AG10803 (cell line): ENCODE measurements around the gene IL17RE.
A peak's percentile ranks its signal among the peaks of the same experiment; 100 is the strongest.
"Not testable (repeated sequence)": the region's sequence is repeated elsewhere in the genome, so short reads cannot be mapped to it uniquely, and the experiment has no call there.

Source experiments
- DNase-seq: peaks from one replicate; pipeline ENCODE4 v3.0.0; 2010; ENCODE audit warnings: low read depth
- H3K4me3 ChIP-seq: 2 replicates; pipeline ENCODE4 v1.5.1; 2011; ENCODE audit warnings: mild to moderate bottlenecking, low read length, control low read depth
- CTCF ChIP-seq: conservative IDR thresholded peaks from 2 replicates; pipeline ENCODE4 v1.5.1; 2011; ENCODE audit warnings: mild to moderate bottlenecking, low read length, control low read depth, inconsistent platforms

Gene IL17RE

GRCh38 chr3:9863058-9863772 is 39.4 kb upstream of the IL17RE start:
- TF ChIP-seq CTCF = no peak
- H3K4me3 ChIP-seq = peak overlapping the region; percentile 38
- no peak for DNase-seq

- peak; percentile 87 for DNase-seq
- no peak for TF ChIP-seq CTCF
- H3K4me3 ChIP-seq = no peak overlapping the region
Measured at GRCh38 chr3:9864200-9864927, 38.3 kb upstream of the IL17RE start.

GRCh38 chr3:9865125-9865637 is 37.5 kb upstream of the IL17RE start:
- DNase-seq, H3K4me3 ChIP-seq: not testable (repeated sequence)

GRCh38 chr3:9866639-9867038 is 36.0 kb upstream of the IL17RE start:
- peak; percentile 25 for DNase-seq
- TF ChIP-seq CTCF = no peak

GRCh38 chr3:9867106-9867505 is 35.5 kb upstream of the IL17RE start:
- no peak overlapping the region for H3K4me3 ChIP-seq
- no peak for DNase-seq
- TF ChIP-seq CTCF = no peak

More at GRCh38 chr3:9866639-9867038, 36.0 kb upstream of the IL17RE start:
- no peak overlapping the region for H3K4me3 ChIP-seq

- DNase-seq = no peak
- H3K4me3 ChIP-seq = no peak overlapping the region
- TF ChIP-seq CTCF = no peak
Measured at GRCh38 chr3:9869955-9870354, 32.7 kb upstream of the IL17RE start.

GRCh38 chr3:9870978-9871377 is 31.7 kb upstream of the IL17RE start:
- no peak overlapping the region for H3K4me3 ChIP-seq
- TF ChIP-seq CTCF = no peak
- DNase-seq = peak; percentile 66

GRCh38 chr3:9872067-9872466 is 30.6 kb upstream of the IL17RE start:
- not testable (repeated sequence) for DNase-seq, H3K4me3 ChIP-seq
